SK-N-MC (cell line): ENCODE data around the gene MGA.

Source experiments
- DNase-seq: peaks from one replicate; pipeline ENCODE4 v3.0.0-alpha.2; 2011; ENCODE audit warnings: low read depth, low spot score
- H3K27ac ChIP-seq: fragments of 200-600 bp; sonication (generic); 2 replicates; pipeline ENCODE4 v1.5.1; 2016; ENCODE audit warnings: mixed run types
- H3K36me3 ChIP-seq: fragments of 200-600 bp; sonication (generic); 2 replicates; pipeline ENCODE4 v1.6.1; 2017; ENCODE audit warnings: antibody characterized with exemption, low read length, mixed read lengths; ENCODE audit not compliant: insufficient read depth
- H3K4me3 ChIP-seq: fragments of 200-600 bp; sonication (generic); 2 replicates; pipeline ENCODE4 v1.5.1; 2016
- H3K9ac ChIP-seq: fragments of 200-600 bp; sonication (generic); 2 replicates; pipeline ENCODE4 v1.8.0; 2017; ENCODE audit warnings: mixed run types, mixed read lengths; ENCODE audit not compliant: insufficient read length
- H3K9me3 ChIP-seq: fragments of 200-600 bp; sonication (generic); 2 replicates; pipeline ENCODE4 v1.6.1; 2017; ENCODE audit warnings: low read depth, mild to moderate bottlenecking, antibody characterized with exemption, low read length, moderate library complexity, mixed read lengths
- EZH2 ChIP-seq: fragments of 200-600 bp; sonication (generic); IDR thresholded peaks from one replicate; pipeline ENCODE4 v1.6.1; 2017; ENCODE audit warnings: antibody characterized with exemption
- FOXP2 ChIP-seq: optimal IDR thresholded peaks from 2 replicates; pipeline ENCODE3; 2011; ENCODE audit warnings: mild to moderate bottlenecking, moderate library complexity; ENCODE audit not compliant: insufficient read depth; ENCODE audit errors: extremely low read length, control extremely low read depth
- POLR2AphosphoS5 ChIP-seq: IDR thresholded peaks from 2 replicates; pipeline ENCODE4 v1.6.1; 2012; ENCODE audit warnings: mild to moderate bottlenecking, low read depth, low read length, borderline replicate concordance

MGA gene

GRCh38 chr15:41688671-41689070 lies 28.5 kb downstream of the MGA start:
- Histone ChIP-seq H3K36me3 (0 out of 2 replicates have a peak, but pooled peaks cover 3% of the 10 kb centered on the region), H3K9me3 (no peaks in the 10 kb centered on the region), H3K9ac (no peak overlapping the region), H3K4me3 (no peak overlapping the region), H3K27ac (peak overlapping the region; percentile 22)
- no peak for DNase-seq
- no peak for TF ChIP-seq POLR2AphosphoS5
- no peak for TF ChIP-seq EZH2
- TF ChIP-seq FOXP2 = no peak

GRCh38 chr15:41689083-41689482 lies 28.9 kb downstream of the MGA start:
- no peak for DNase-seq
- 0 out of 2 replicates have a peak, but pooled peaks cover 3% of the 10 kb centered on the region for H3K36me3 ChIP-seq
- H3K9me3 ChIP-seq = no peaks in the 10 kb centered on the region
- H3K9ac ChIP-seq = no peak overlapping the region
- no peak for TF ChIP-seq EZH2
- TF ChIP-seq FOXP2 = no peak
- TF ChIP-seq POLR2AphosphoS5 = no peak
- H3K4me3 ChIP-seq = no peak overlapping the region
- no peak overlapping the region for H3K27ac ChIP-seq

GRCh38 chr15:41689834-41690233 lies 29.6 kb downstream of the MGA start:
- no peaks in the 10 kb centered on the region for H3K9me3 ChIP-seq
- no peak overlapping the region for H3K4me3 ChIP-seq
- TF ChIP-seq FOXP2 (no peak), EZH2 (no peak), POLR2AphosphoS5 (no peak)
- H3K36me3 ChIP-seq = 0 out of 2 replicates have a peak, but pooled peaks cover 3% of the 10 kb centered on the region
- DNase-seq = no peak
- no peak overlapping the region for H3K9ac ChIP-seq
- H3K27ac ChIP-seq = no peak overlapping the region

- no peaks in the 10 kb centered on the region for H3K9me3 ChIP-seq
- TF ChIP-seq POLR2AphosphoS5 = no peak
- no peak for TF ChIP-seq EZH2
- no peak for TF ChIP-seq FOXP2
- no peak overlapping the region for H3K27ac ChIP-seq
- no peak overlapping the region for H3K9ac ChIP-seq
- no peaks in the 10 kb centered on the region for H3K36me3 ChIP-seq
- H3K4me3 ChIP-seq = no peak overlapping the region
- DNase-seq = no peak
Observed at GRCh38 chr15:41690636-41691035, 30.4 kb downstream of the MGA start.

- Histone ChIP-seq H3K4me3 (no peak overlapping the region), H3K9me3 (no peaks in the 10 kb centered on the region), H3K9ac (no peak overlapping the region), H3K36me3 (peaks cover 3% of the 10 kb centered on the region; the same call in 1 of the 2 replicates), H3K27ac (no peak overlapping the region)
- no peak for DNase-seq
- TF ChIP-seq FOXP2 = no peak
- TF ChIP-seq POLR2AphosphoS5 = no peak
- TF ChIP-seq EZH2 = no peak
Observed at GRCh38 chr15:41691471-41691870, 31.3 kb downstream of the MGA start.

- TF ChIP-seq EZH2 (no peak), FOXP2 (no peak), POLR2AphosphoS5 (no peak)
- H3K9ac ChIP-seq = no peak overlapping the region
- peaks cover 7% of the 10 kb centered on the region; the same call in 1 of the 2 replicates for H3K36me3 ChIP-seq
- H3K9me3 ChIP-seq = no peaks in the 10 kb centered on the region
- H3K27ac ChIP-seq = no peak overlapping the region
- DNase-seq = no peak
- H3K4me3 ChIP-seq = no peak overlapping the region
Observed at GRCh38 chr15:41692049-41692448, 31.8 kb downstream of the MGA start.

- Histone ChIP-seq H3K36me3 (peaks cover 7% of the 10 kb centered on the region; the same call in 1 of the 2 replicates), H3K9me3 (no peaks in the 10 kb centered on the region), H3K27ac (no peak overlapping the region), H3K4me3 (no peak overlapping the region), H3K9ac (no peak overlapping the region)
- no peak for TF ChIP-seq FOXP2
- TF ChIP-seq EZH2 = no peak
- no peak for TF ChIP-seq POLR2AphosphoS5
- DNase-seq = no peak
Observed at GRCh38 chr15:41693757-41694156, 33.6 kb downstream of the MGA start.

GRCh38 chr15:41695750-41696436 lies 35.7 kb downstream of the MGA start:
- H3K9me3 ChIP-seq = no peaks in the 10 kb centered on the region
- TF ChIP-seq EZH2 = no peak
- TF ChIP-seq FOXP2 = no peak
- TF ChIP-seq POLR2AphosphoS5 = no peak
- DNase-seq = peak; percentile 34
- H3K36me3 ChIP-seq = peaks cover 7% of the 10 kb centered on the region; the same call in 1 of the 2 replicates
- H3K27ac ChIP-seq = peak overlapping the region; percentile 81
- H3K9ac ChIP-seq = peak overlapping the region; percentile 28
- H3K4me3 ChIP-seq = peak overlapping the region; percentile 68
